Upper lobe of left lung (tissue), 4 donors: ENCODE measurements around the gene MYL6.

Experiments used
- EP300 ChIP-seq, 4 donors: sonication (generic); formaldehyde crosslinking; IDR thresholded peaks; one replicate each; pipeline ENCODE4 v1.5.1; 2017; ENCODE audit warnings: antibody characterized with exemption in 4 of 4, control low read depth in 2 of 4
- POLR2AphosphoS5 ChIP-seq, 2 donors: sonication (generic); formaldehyde crosslinking; IDR thresholded peaks; one replicate each; pipeline ENCODE4 v1.5.1; 2017; ENCODE audit warnings: antibody characterized with exemption in 2 of 2

DNA sequence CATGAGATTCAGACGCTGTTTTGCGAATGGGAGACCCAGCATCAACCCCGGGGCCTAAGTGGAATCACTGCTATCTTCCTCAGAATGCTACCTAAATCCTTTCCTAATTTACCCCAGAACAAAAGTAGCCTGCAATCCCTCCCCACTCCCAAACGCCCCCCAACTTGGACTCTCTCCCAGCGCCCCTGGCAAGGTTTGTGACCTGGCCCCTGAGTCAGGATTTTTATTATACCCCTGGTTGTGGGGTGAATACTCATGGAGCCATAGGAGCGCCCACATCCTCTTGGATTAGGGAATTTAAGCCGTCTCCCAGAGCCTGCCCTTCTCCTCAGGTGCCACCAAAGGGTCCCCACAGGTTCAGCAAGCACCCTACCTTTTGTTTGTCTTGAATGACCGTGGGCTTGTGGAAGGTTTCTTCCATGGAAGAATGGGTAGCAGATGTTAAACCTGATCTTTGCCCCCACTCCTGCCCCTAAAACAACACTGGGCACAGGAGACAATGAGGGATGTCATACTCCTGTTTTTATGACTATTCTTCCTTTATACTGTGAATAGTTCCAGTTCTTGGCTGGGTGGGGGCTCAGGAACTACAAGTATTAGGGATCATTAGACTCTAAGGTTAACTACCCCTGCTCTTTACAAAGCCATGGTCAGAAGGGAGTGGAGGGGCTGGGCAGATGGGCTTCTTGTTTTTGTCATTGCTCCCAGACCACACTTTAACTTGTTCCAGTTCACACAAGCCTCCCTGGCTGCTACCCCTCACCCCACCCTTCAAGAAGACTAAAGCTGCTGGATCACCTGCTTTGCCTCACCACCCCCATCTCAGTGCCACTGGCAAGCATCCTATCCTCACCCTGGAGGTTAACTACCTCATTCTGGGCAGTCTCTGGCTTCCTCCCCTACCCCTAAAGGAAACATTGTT is 5.1 kb upstream of the MYL6 start:
- TF ChIP-seq EP300 (IDR thresholded peaks at IDR 0.05) (no peak), POLR2AphosphoS5 (IDR thresholded peaks at IDR 0.05) (no peak)
